ENCODE results near the gene CBFA2T3. TPM values are rescaled to one million over a fixed set of nuclear protein-coding genes. Genes with fewer than 3 reads are reported as not detected.

CBFA2T3 gene
- total and polyA plus RNA-seq, 2 of the 13 experiments (the other 11 are each of a cell fraction or from before 2014, with no cell fraction given): 0.05 TPM; not detected in 1

DNA sequence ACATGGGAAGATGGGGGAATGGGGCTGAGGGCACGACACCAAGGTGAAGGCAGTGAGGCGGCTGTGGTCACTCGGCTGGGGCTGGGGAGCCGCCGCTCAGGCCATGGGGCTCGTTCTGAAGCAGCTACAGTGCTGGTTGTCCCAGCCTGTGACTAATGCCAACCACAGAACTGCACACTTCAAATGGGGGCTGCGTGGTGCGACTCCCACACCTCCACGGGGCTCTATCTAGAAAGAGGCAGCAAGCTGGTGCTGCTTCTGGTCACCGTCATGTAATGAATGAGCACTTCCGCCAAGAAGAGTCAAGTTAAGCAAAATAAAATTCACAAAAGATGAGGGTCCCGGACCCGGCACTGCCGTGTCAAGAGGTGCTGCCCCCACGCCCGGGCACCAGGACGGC lies 140.2 kb downstream of the CBFA2T3 start:
- H3K4me2 ChIP-seq (ENCODE audit: low read depth, low read length): no peak overlapping the region
- 0 out of 2 replicates have a peak, but pooled peaks cover 7% of the 10 kb centered on the region for H3K4me1 ChIP-seq (ENCODE audit: insufficient read depth, low read length)
- H3K27ac ChIP-seq (ENCODE audit: extremely low read length, insufficient read depth, low read length): no peak overlapping the region
- no peak for TF ChIP-seq ZBTB42 (CRISPR knock-in tag; IDR thresholded peaks at IDR 0.05)
- no peak for TF ChIP-seq NFRKB (IDR thresholded peaks at IDR 0.05)
- no peak for TF ChIP-seq ZSCAN12 (CRISPR knock-in tag; IDR thresholded peaks at IDR 0.05)
- no peak for TF ChIP-seq NR1H2 (CRISPR knock-in tag; IDR thresholded peaks at IDR 0.05; ENCODE audit: borderline replicate concordance, low read depth)
- H2AFZ ChIP-seq (ENCODE audit: low read length): no peak overlapping the region
- no peaks in the 10 kb centered on the region for H3K79me2 ChIP-seq (ENCODE audit: insufficient read depth, low read length)
- CTCF ChIA-PET (ENCODE audit: low intra/inter-chr PET ratio, low total read pairs): no interaction called here
- H3K9me3 ChIP-seq (ENCODE audit: low read length): no peaks in the 10 kb centered on the region
- ATAC-seq (no peak), DNase-seq (ENCODE audit: low spot score) (no peak), FAIRE-seq (no peak)
- WGBS (ENCODE audit: low lambda C conversion rate): 79% methylated on average over 17 of the region's 17 CpGs
- H3K9ac ChIP-seq (ENCODE audit: insufficient read depth, low read depth, low read length): no peak overlapping the region
- no peaks in the 10 kb centered on the region for H3K36me3 ChIP-seq (replicated peaks in 1 of 2; ENCODE audit: control insufficient read depth in 1 of 2, insufficient read depth in 2 of 2, low read length in 2 of 2)
- no peaks in the 10 kb centered on the region for H4K20me1 ChIP-seq (ENCODE audit: insufficient read depth, low read length)
- POLR2A ChIA-PET: no interaction called here
- BruUV-seq (replicated peaks): no TSS peak
- no peak overlapping the region for H3K4me3 ChIP-seq (replicated peaks in 1 of 3; ENCODE audit: insufficient read depth in 1 of 3, low read depth in 2 of 3, low read length in 3 of 3)
- intact Hi-C loops (cut with micrococcal nuclease; ENCODE audit: unreplicated experiment): no loop called here
- no peaks in the 10 kb centered on the region for H3K27me3 ChIP-seq (ENCODE audit: control insufficient read depth in 1 of 2, insufficient read depth in 2 of 2, low read length in 2 of 2)
- in situ Hi-C loops (cut with HindIII; ENCODE audit: extremely low pct_ligation_motif_present, low pct_unique_long_range_greater_than_20kb): no loop called here

DNA sequence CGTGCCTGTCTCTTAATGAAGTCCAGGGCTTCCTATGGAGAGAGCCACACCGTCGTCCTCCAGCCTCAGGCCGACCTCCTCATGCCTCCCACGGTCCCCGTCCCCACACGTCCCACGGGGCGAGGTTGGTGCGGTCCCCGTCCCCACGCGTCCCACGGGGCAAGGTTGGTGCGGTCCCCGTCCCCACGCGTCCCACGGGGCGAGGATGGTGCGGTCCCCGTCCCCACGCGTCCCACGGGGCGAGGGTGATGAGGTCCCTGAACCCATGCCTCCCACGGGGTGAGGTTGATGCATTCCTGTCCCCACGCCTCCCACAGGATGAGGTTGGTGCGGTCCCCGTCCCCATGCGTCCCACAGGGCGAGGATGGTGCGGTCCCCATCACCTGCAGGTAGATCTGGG lies 141.2 kb downstream of the CBFA2T3 start:
- no peak overlapping the region for H3K9ac ChIP-seq (ENCODE audit: insufficient read depth, low read depth, low read length)
- POLR2A ChIA-PET: no interaction called here
- in situ Hi-C loops (cut with HindIII; ENCODE audit: extremely low pct_ligation_motif_present, low pct_unique_long_range_greater_than_20kb) (no loop called here), intact Hi-C loops (cut with micrococcal nuclease; ENCODE audit: unreplicated experiment) (no loop called here)
- H3K4me1 ChIP-seq (ENCODE audit: insufficient read depth, low read length): 0 out of 2 replicates have a peak, but pooled peaks cover 7% of the 10 kb centered on the region
- H4K20me1 ChIP-seq (ENCODE audit: insufficient read depth, low read length): no peaks in the 10 kb centered on the region
- no peak overlapping the region for H2AFZ ChIP-seq (ENCODE audit: low read length)
- H3K4me3 ChIP-seq (replicated peaks in 1 of 3; ENCODE audit: insufficient read depth in 1 of 3, low read depth in 2 of 3, low read length in 3 of 3): no peak overlapping the region
- no peak for ATAC-seq
- TF ChIP-seq SNRNP70 (IDR thresholded peaks at IDR 0.05; ENCODE audit: low read depth, low read length) (no peak), AGO2 (optimal IDR thresholded peaks at IDR 0.05; ENCODE audit: low read depth, low read length) (peak; percentile 64)
- TF ChIP-seq, protein P1, sequence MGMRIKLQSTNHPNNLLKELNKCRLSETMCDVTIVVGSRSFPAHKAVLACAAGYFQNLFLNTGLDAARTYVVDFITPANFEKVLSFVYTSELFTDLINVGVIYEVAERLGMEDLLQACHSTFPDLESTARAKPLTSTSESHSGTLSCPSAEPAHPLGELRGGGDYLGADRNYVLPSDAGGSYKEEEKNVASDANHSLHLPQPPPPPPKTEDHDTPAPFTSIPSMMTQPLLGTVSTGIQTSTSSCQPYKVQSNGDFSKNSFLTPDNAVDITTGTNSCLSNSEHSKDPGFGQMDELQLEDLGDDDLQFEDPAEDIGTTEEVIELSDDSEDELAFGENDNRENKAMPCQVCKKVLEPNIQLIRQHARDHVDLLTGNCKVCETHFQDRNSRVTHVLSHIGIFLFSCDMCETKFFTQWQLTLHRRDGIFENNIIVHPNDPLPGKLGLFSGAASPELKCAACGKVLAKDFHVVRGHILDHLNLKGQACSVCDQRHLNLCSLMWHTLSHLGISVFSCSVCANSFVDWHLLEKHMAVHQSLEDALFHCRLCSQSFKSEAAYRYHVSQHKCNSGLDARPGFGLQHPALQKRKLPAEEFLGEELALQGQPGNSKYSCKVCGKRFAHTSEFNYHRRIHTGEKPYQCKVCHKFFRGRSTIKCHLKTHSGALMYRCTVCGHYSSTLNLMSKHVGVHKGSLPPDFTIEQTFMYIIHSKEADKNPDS (CRISPR knock-in tag; IDR thresholded peaks at IDR 0.05): no peak
- H3K36me3 ChIP-seq (replicated peaks in 1 of 2; ENCODE audit: control insufficient read depth in 1 of 2, insufficient read depth in 2 of 2, low read length in 2 of 2): no peaks in the 10 kb centered on the region
- no peak overlapping the region for H3K4me2 ChIP-seq (ENCODE audit: low read depth, low read length)
- no peaks in the 10 kb centered on the region for H3K27me3 ChIP-seq (ENCODE audit: control insufficient read depth in 1 of 2, insufficient read depth in 2 of 2, low read length in 2 of 2)
- CTCF ChIA-PET (ENCODE audit: low intra/inter-chr PET ratio, low total read pairs): no interaction called here
- no peak for DNase-seq (ENCODE audit: low spot score)
- BruUV-seq (replicated peaks): no TSS peak
- FAIRE-seq: no peak
- WGBS (ENCODE audit: low lambda C conversion rate): 90% methylated on average over 32 of the region's 33 CpGs
- H3K9me3 ChIP-seq (ENCODE audit: low read length): no peaks in the 10 kb centered on the region
- H3K79me2 ChIP-seq (ENCODE audit: insufficient read depth, low read length): no peaks in the 10 kb centered on the region
- no peak overlapping the region for H3K27ac ChIP-seq (ENCODE audit: extremely low read length, insufficient read depth, low read length)

All from HepG2 (cell line).